ENCODE measurements around the gene KLHL1.

Gene KLHL1

DNA sequence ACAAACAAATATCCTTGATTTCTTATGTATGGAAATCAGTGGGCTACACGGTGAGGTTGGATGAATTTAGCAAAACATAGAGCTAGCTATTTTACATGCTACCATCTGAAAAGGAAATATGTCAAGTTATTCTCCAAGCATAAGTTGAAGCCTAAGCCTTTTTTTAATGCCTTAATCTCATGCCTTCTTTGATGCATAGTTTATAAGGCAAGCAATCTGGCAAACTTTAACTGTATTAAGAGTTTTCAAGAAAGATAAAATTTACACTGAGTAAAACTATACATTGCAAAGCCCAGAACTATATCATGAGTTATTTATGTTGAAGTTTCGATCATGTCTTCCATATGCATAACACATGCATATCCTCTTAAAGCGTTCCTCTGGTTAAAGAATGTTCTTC is 85.6 kb downstream of the KLHL1 start:
- DNase-seq (ENCODE audit: low spot score), result no peak

- DNase-seq (ENCODE audit: low spot score), result no peak
These were observed 92.1 kb downstream of the KLHL1 start for GRCh38 chr13:70016116-70016515.

DNA sequence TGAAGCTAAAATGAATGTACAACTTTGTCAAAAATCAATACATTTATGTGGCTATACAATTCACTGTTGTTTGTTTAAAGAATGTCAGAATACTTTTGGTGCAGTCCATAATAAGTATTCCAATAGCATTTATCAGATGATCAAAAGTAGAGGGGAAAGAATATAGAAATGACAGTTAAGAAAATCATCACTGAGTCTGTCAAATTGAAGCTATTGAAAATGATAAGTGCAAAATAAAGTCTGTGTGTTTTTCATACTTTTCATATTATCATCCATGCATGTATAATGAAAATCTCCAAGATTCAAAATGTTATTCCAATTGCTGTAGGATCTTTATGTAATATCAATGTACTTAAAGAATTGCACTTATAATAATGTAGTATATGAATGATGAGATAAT is 93.9 kb downstream of the KLHL1 start:
- no peak for DNase-seq (ENCODE audit: low spot score)

DNA sequence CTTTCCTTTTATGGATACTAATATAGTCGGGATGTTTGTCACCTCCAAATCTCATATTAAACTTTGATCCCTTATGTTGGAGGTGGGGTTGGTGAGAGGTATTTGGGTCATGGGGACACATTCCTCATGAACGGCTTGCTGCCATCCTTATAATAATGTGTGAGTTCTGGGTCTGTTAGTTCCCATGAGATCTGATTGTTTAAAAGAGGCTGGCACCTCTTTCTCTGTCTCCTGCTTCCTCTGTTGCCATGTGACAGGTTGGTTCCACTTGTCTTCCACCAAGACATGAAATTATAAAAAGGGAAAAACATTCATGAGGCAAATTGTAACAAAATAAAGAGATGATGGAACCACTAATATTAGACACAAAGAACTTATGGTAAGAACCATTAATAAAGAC is 108.4 kb downstream of the KLHL1 start:
- no peak for DNase-seq (ENCODE audit: low spot score)

DNA sequence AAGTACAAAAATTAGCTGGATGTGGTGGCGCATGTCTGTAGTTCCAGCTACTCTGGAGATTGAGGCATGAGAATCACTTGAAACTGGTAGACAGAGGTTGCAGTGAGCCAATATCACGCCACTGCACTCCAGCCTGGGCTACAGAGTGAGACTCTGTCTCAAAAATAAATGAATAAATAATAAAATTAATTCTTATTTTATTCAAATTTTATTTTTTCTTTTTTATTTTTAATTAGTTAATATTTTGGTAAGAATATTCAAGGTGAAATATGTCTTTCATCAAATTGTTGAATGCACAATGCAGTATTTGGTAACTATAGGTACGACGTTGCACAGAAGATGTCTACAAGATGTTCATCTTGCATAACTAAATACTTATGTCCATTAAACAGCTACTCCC is 111.2 kb downstream of the KLHL1 start:
- DNase-seq (ENCODE audit: low spot score), result no peak

GRCh38 chr13:69980799-69981198 is 127.5 kb downstream of the KLHL1 start:
- no peak for DNase-seq (ENCODE audit: low spot score)

GRCh38 chr13:69975496-69975895 is 132.8 kb downstream of the KLHL1 start:
- DNase-seq (ENCODE audit: low spot score), result no peak

GRCh38 chr13:69970520-69970919 is 137.7 kb downstream of the KLHL1 start:
- DNase-seq (ENCODE audit: low spot score), result no peak

DNA sequence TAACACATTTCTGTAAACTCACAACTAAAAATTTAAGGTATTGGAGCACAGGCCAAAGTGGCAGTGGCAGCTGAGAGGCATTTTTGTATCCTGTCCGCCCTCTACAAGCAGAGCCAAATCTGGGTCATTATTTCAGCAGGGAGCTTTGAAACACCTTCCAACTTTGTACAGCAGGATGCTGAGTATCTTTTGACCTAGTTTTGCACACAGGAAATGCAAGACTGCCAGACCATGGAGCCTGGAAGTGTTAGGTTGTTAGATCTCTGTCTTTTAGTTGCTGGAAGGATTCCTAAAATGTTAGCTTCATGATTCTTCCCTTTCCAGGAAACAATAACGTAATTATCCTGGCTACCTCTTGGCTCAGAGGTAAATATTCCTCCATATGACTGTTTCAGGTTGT is 149.2 kb downstream of the KLHL1 start:
- DNase-seq (ENCODE audit: low spot score), result no peak

GRCh38 chr13:69956839-69957238 is 151.4 kb downstream of the KLHL1 start:
- no peak for DNase-seq (ENCODE audit: low spot score)

GRCh38 chr13:69956349-69956748 is 151.9 kb downstream of the KLHL1 start:
- no peak for DNase-seq (ENCODE audit: low spot score)

DNA sequence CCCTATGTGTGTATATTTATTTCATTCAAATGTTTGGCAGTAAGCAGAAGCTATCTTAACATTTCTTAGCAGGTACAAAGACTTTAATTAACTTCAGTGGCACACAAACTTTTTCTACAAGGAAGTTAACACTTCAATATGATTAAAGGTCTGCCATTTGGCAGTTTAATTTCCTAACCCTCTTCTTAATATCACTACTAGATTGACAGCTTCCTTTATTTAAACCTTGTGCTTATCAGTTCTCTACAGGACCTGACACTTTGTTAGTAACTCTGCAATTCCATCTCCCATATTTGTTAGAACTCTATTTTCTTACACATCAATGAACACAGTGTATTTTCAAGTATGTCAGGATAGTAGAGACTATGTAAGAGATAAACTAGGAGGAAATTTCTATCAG is 153.0 kb downstream of the KLHL1 start:
- DNase-seq (ENCODE audit: low spot score), result no peak

GRCh38 chr13:69951412-69951811 is 156.8 kb downstream of the KLHL1 start:
- no peak for DNase-seq (ENCODE audit: low spot score)

DNA sequence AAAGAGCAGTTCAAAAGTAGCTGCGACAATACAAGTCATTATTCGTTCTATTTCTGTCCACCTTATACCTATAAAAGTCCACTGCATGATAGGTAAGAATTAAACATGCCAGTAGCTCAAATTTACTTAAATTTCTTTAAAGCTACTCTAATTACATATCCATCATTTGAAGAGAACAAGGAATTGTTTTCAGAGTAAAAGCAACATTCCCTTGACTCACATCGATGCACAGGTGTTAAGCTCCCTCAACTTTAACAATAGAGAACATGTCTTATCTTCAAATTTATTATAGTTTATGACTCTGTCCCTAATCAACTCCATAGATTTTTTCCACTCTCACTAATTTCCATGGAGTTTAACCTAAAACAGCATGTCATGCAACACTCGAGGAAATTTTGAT is 158.1 kb downstream of the KLHL1 start:
- no peak for DNase-seq (ENCODE audit: low spot score)

GRCh38 chr13:69948016-69948415 is 160.2 kb downstream of the KLHL1 start:
- DNase-seq (ENCODE audit: low spot score), result no peak

- DNase-seq (ENCODE audit: low spot score), result no peak
These were observed 160.7 kb downstream of the KLHL1 start for GRCh38 chr13:69947582-69947981.

GRCh38 chr13:69946511-69946910 is 161.7 kb downstream of the KLHL1 start:
- DNase-seq (ENCODE audit: low spot score), result no peak

- peak; percentile 34 for DNase-seq (ENCODE audit: low spot score)
These were observed 173.2 kb downstream of the KLHL1 start for GRCh38 chr13:69935043-69935442.

- DNase-seq (ENCODE audit: low spot score), result no peak
These were observed 180.0 kb downstream of the KLHL1 start for GRCh38 chr13:69928262-69928661.

- DNase-seq (ENCODE audit: low spot score), result no peak
These were observed 187.1 kb downstream of the KLHL1 start for GRCh38 chr13:69921156-69921555.

GRCh38 chr13:69912630-69913029 is 195.6 kb downstream of the KLHL1 start:
- no peak for DNase-seq (ENCODE audit: low spot score)

DNA sequence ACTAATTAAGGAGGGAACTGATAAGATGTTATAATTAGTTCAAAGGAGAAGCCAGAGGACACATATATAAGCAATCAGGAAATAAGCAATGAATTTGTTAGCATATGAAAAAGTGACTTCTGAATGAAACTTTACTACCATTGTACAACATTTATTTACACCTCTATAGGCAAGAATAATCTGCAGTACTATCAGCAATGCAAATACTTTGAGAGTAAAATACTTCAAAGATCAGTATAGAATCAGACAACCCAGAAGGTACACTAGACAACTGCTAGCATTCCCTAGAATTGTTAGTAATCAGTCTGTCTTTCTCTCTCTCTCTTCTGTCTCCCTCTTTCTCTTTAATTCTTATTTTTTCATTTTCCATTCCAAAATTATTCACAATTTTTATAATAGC is 197.5 kb downstream of the KLHL1 start:
- DNase-seq (ENCODE audit: low spot score), result no peak

DNA sequence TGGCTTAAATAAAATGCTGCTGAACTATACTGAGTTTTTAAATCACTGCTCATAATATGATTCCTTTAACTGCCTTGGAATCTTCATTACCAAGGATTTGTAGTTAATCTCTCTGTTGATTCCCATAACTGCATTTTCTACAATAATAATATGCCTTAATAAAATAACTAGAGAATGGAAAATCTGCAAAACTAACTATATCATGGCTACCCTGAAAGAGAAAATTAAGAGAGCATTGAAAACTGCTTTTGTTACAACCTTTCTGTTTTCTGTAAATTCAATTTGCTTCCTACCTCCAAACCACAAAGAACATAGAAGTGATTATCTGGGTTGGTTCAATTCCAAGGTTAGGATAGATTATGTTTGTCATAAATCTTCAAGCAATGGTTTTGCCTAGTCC is 203.5 kb downstream of the KLHL1 start:
- DNase-seq (ENCODE audit: low spot score), result no peak

- DNase-seq (ENCODE audit: low spot score), result no peak
These were observed 205.2 kb downstream of the KLHL1 start for GRCh38 chr13:69903081-69903480.

- DNase-seq (ENCODE audit: low spot score), result no peak
These were observed 225.8 kb downstream of the KLHL1 start for GRCh38 chr13:69882451-69882850.
